Choroid plexus epithelial cell (primary cell): ENCODE data around the gene RNH1.

Experiments used
- DNase-seq: peaks from one replicate; pipeline ENCODE4 v3.0.0-alpha.2; 2010; ENCODE audit warnings: low read depth
- H3K4me3 ChIP-seq: 2 replicates; pipeline ENCODE4 v1.5.1; 2011; ENCODE audit warnings: low read depth, mild to moderate bottlenecking, control low read depth, low read length, moderate library complexity
- TF ChIP-seq, protein P1 (sequence below): conservative IDR thresholded peaks from 2 replicates; pipeline ENCODE4 v1.5.1; 2011; ENCODE audit warnings: low read depth, mild to moderate bottlenecking, control low read depth, inconsistent platforms, low read length, moderate library complexity

Gene RNH1

DNA sequence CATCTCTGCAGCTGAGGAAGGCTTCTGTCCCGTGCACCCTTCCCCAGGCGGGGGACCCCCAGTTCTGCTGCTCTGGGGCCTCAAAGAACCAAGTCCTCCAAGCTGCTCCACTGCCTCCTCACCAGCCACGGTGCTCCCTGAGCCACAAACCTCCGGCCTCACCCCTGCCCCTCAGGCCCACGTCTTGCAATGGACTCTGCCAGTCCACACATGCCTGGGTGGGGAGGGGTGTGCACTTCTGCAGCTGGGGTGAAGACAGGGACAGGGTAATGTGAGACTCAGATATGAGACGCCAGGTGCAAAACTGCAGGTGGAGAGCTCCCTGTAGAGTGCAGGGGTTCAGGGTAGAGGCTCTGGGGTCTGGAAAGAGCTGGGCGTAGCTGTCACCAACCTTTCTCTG lies 60.2 kb downstream of the RNH1 start:
- DNase-seq: no peak
- TF ChIP-seq, protein P1, sequence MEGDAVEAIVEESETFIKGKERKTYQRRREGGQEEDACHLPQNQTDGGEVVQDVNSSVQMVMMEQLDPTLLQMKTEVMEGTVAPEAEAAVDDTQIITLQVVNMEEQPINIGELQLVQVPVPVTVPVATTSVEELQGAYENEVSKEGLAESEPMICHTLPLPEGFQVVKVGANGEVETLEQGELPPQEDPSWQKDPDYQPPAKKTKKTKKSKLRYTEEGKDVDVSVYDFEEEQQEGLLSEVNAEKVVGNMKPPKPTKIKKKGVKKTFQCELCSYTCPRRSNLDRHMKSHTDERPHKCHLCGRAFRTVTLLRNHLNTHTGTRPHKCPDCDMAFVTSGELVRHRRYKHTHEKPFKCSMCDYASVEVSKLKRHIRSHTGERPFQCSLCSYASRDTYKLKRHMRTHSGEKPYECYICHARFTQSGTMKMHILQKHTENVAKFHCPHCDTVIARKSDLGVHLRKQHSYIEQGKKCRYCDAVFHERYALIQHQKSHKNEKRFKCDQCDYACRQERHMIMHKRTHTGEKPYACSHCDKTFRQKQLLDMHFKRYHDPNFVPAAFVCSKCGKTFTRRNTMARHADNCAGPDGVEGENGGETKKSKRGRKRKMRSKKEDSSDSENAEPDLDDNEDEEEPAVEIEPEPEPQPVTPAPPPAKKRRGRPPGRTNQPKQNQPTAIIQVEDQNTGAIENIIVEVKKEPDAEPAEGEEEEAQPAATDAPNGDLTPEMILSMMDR: no peak
- H3K4me3 ChIP-seq: no peak overlapping the region

DNA sequence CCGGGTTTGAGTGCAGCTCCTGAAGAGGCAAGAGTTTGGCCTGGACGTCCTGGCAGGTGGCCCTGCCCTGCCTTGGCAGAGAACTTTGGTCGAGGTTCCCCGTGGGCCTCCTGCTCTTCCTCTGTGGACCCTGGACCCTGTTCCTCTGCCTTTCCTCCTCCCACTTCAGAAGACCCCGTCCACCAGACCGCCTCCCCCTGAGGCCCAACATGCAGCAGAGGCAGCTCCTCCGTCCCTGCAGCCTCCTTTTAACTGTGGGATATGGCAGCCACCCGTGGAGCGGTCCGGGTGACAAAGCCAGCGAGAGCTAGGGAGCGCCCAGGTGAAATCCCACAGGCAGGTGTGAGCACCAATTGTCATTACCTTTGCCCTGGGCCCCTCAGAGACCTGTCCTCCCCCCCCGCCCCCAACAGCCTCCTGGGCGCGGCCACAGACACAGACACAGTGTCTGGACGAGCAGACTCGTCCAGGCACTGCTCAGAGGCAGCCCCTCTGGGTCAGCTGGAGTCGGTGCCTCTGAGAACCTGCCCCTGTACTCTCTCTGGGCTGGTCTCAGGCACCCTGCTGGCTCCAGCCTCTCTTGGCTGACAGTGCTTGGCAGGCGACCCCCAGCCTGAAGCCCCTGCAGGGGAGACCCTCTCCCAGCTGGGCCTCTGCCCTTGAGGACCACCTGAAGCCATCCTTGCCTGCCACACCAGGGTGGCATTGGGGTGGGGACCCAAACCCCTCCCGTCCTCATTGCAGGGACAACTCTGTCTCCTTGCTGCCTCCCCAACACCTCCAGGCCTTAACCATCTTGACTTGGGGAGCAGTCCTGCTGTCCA lies 61.1 kb downstream of the RNH1 start:
- H3K4me3 ChIP-seq: no peak overlapping the region
- DNase-seq: no peak
- TF ChIP-seq, protein P1: no peak
